GM12878 (cell line): ENCODE measurements around the gene FMOD. TPM values are rescaled to one million over a fixed set of nuclear protein-coding genes. Genes with fewer than 3 reads are reported as not detected.

Source experiments
- ATAC-seq: fragments of 200-7000 bp; cut with Tn5 transposase; 3 replicates; pipeline ENCODE4 v1.9.1; 2020; ENCODE audit warnings: mild to moderate bottlenecking, moderate library complexity
- BruUV-seq: library from RNA; stranded (reverse); fragments of 400-500 nt; replicated peaks from 2 replicates; lab custom pipeline; 2021; lab: Mats Ljungman, UMichigan
- CTCF ChIA-PET: fragments of 300-600 bp; sonication (Branson Sonifier 250); formaldehyde crosslinking; extraction: SDS; loops from one replicate; lab custom pipeline; 2021; ENCODE audit warnings: inconsistent platforms; lab: Yijun Ruan, JAX
- POLR2A ChIA-PET: fragments of 350-600 bp; formaldehyde crosslinking; extraction: SDS; loops from one replicate; lab custom pipeline; 2021; ENCODE audit warnings: inconsistent platforms; lab: Charles Lee
- RAD21 ChIA-PET: fragments of 300-600 bp; sonication (Branson Sonifier 250); formaldehyde crosslinking; loops from one replicate; lab custom pipeline; 2023; ENCODE audit warnings: antibody characterized with exemption; ENCODE audit not compliant: unreplicated experiment; lab: Charles Lee
- SMC1A ChIA-PET: fragments of 300-600 bp; sonication (Branson Sonifier 250); formaldehyde crosslinking; loops from one replicate; lab custom pipeline; 2023; ENCODE audit not compliant: unreplicated experiment, uncharacterized antibody; lab: Charles Lee
- DNase-seq: peaks from one replicate; pipeline ENCODE4 v3.0.0-alpha.2; 2011; ENCODE audit warnings: low read depth, low spot score
- FAIRE-seq: peaks from 3 replicates; lab custom pipeline; 2011; peaks lifted over from hg19 to GRCh38; lab: Jason Lieb, UNC
- H2AFZ ChIP-seq: 2 replicates; pipeline ENCODE4 v1.6.0; 2011; ENCODE audit warnings: low read depth, low read length, control low read depth; ENCODE audit not compliant: control insufficient read depth
- H3K27ac ChIP-seq: 2 replicates; pipeline ENCODE4 v1.5.1; 2011; ENCODE audit warnings: control low read depth; ENCODE audit not compliant: control insufficient read depth, insufficient read depth
- H3K27me3 ChIP-seq, 2 experiments: replicated peaks in 1 of 2; 2 replicates each; pipeline versions ENCODE4 v1.6.0 to v1.6.1; 2011; ENCODE audit warnings: low read length in 1 of 2; ENCODE audit not compliant: control insufficient read depth in 2 of 2, insufficient read depth in 2 of 2
- H3K36me3 ChIP-seq, 2 experiments: 2 replicates each; pipeline ENCODE4 v1.5.1; 2011; ENCODE audit warnings: low read length in 1 of 2; ENCODE audit not compliant: control insufficient read depth in 2 of 2, insufficient read depth in 2 of 2
- H3K4me1 ChIP-seq: 2 replicates; pipeline ENCODE4 v1.6.1; 2011; ENCODE audit warnings: mild to moderate bottlenecking, low read length, moderate library complexity, mixed read lengths; ENCODE audit not compliant: control insufficient read depth, insufficient read depth
- H3K4me2 ChIP-seq: 2 replicates; pipeline ENCODE4 v1.6.0; 2011; ENCODE audit warnings: control low read depth; ENCODE audit not compliant: control insufficient read depth, insufficient read depth
- H3K4me3 ChIP-seq: fragments of 200-600 bp; sonication (generic); 2 replicates; pipeline ENCODE4 v1.5.1; 2016
- H3K79me2 ChIP-seq: 2 replicates; pipeline ENCODE4 v1.6.0; 2011; ENCODE audit warnings: low read length; ENCODE audit not compliant: control insufficient read depth, insufficient read depth
- H3K9ac ChIP-seq: 2 replicates; pipeline ENCODE4 v1.8.0; 2011; ENCODE audit warnings: low read length, control low read depth, mixed read lengths; ENCODE audit not compliant: control insufficient read depth, insufficient read depth
- H3K9me3 ChIP-seq: replicated peaks from 3 replicates; pipeline ENCODE4 v1.5.1; 2011; ENCODE audit warnings: mild to moderate bottlenecking, low read length; ENCODE audit not compliant: control insufficient read depth, insufficient read depth
- H4K20me1 ChIP-seq: 2 replicates; pipeline ENCODE4 v1.6.0; 2011; ENCODE audit not compliant: control insufficient read depth, insufficient read depth
- ATF7 ChIP-seq: fragments of 450-650 bp; IDR thresholded peaks from 2 replicates; pipeline ENCODE4 v1.6.1; 2016; ENCODE audit warnings: low read depth, mild to moderate bottlenecking
- BACH1 ChIP-seq: fragments of 450-650 bp; IDR thresholded peaks from 2 replicates; pipeline ENCODE4 v1.6.1; 2017; ENCODE audit warnings: mild to moderate bottlenecking, borderline replicate concordance
- BCLAF1 ChIP-seq: fragments of 450-650 bp; IDR thresholded peaks from 2 replicates; pipeline ENCODE4 v1.6.1; 2017; ENCODE audit warnings: antibody characterized with exemption, mild to moderate bottlenecking, moderate library complexity
- CEBPB ChIP-seq, 2 experiments: fragments of 150-350 bp in 1 of 2; IDR thresholded peaks; 2 replicates each; pipeline ENCODE4 v1.6.1; 2012 to 2014; ENCODE audit warnings: low read depth in 2 of 2, low read length in 2 of 2, borderline replicate concordance in 1 of 2, inconsistent platforms in 1 of 2
- CHD1 ChIP-seq: IDR thresholded peaks from 2 replicates; pipeline ENCODE4 v1.6.1; 2012; ENCODE audit warnings: low read depth, low read length, improper control_type of control experiment
- EZH2 ChIP-seq: IDR thresholded peaks from 2 replicates; pipeline ENCODE4 v1.6.1; 2012; ENCODE audit warnings: low read depth, mild to moderate bottlenecking, control low read depth, inconsistent platforms, low read length, borderline replicate concordance; ENCODE audit not compliant: control insufficient read depth
- HDAC2 ChIP-seq: fragments of 200-600 bp; sonication (generic); IDR thresholded peaks from 2 replicates; pipeline ENCODE4 v1.6.1; 2017
- IRF5 ChIP-seq: fragments of 450-650 bp; IDR thresholded peaks from 2 replicates; pipeline ENCODE4 v1.6.1; 2017; ENCODE audit warnings: borderline replicate concordance
- NFYA ChIP-seq: IDR thresholded peaks from 2 replicates; pipeline ENCODE4 v1.6.1; 2011; ENCODE audit warnings: low read depth, mild to moderate bottlenecking, low read length, improper control_type of control experiment, borderline replicate concordance
- PAX5 ChIP-seq: IDR thresholded peaks from 2 replicates; pipeline ENCODE4 v1.6.1; 2011; ENCODE audit warnings: low read depth, low read length, borderline replicate concordance
- SPI1 ChIP-seq: IDR thresholded peaks from 2 replicates; pipeline ENCODE4 v1.6.1; 2011; ENCODE audit warnings: low read depth, mild to moderate bottlenecking, low read length, moderate library complexity, borderline replicate concordance; ENCODE audit not compliant: insufficient read depth
- ZNF207 ChIP-seq: fragments of 450-650 bp; IDR thresholded peaks from 2 replicates; pipeline ENCODE4 v1.6.1; 2014; ENCODE audit warnings: antibody characterized with exemption, mild to moderate bottlenecking, borderline replicate concordance
- ZNF24 ChIP-seq: fragments of 450-650 bp; IDR thresholded peaks from 2 replicates; pipeline ENCODE4 v1.6.1; 2017; ENCODE audit warnings: antibody characterized with exemption, mild to moderate bottlenecking
- WGBS: methylation state at CpG from one replicate; pipeline ENCODE4 v1.1.6; 2016; ENCODE audit warnings: low lambda C conversion rate; ENCODE audit not compliant: insufficient replicate concordance, insufficient coverage; ENCODE audit errors: missing lambda C conversion rate; 5-methylcytosine and 5-hydroxymethylcytosine counted together
- in situ Hi-C: fragments of 300-500 bp; cut with MboI; formaldehyde crosslinking; loops from 9 replicates; pipeline ENCODE4 v1.14.3; 2018; ENCODE audit warnings: mixed read lengths
- intact Hi-C: fragments of 100-400 bp; cut with micrococcal nuclease; formaldehyde crosslinking; loops from one replicate; pipeline ENCODE4 v1.14.2; 2022; ENCODE audit not compliant: unreplicated experiment
- polyA plus RNA-seq, 11 experiments: library from polyadenylated mRNA; depleted of rRNA in 4 of 11; unstranded in 6 of 11; stranded (reverse) in 5 of 11; fragments of >200 nt; fragmentation: Nextera tagmentation in 4 of 11; fragmentation: Illumina TruSeq in 1 of 11; extraction: Ambion mirVana in 4 of 11; extraction: Trizol in 1 of 11; gene quantifications; 1 replicate in 1 of 11; 2 replicates in 10 of 11; pipeline versions ENCODE4 v1.2.1 to v1.2.3, GENCODE V29; 2011 to 2016; ENCODE audit warnings: inconsistent platforms in 2 of 11, missing spikeins in 2 of 11, low read depth in 1 of 11
- total RNA-seq, 4 experiments: library from RNA; depleted of rRNA in 3 of 4; stranded (reverse); fragments of >200 nt in 3 of 4; fragmentation: Illumina TruSeq in 1 of 4; extraction: Trizol in 1 of 4; gene quantifications; 2 replicates each; pipeline versions ENCODE4 v1.2.1 to v1.2.3, GENCODE V29; 2013 to 2021

Gene FMOD
- total and polyA plus RNA-seq, 10 of the 15 experiments (the other 5 are each of a cell fraction or from before 2014, with no cell fraction given), result 0.03 to 0.26 (median 0.11) TPM; not detected in 7

- no TSS peak for BruUV-seq
- Histone ChIP-seq H3K27ac (no peak overlapping the region), H3K4me1 (no peaks in the 10 kb centered on the region), H4K20me1 (no peaks in the 10 kb centered on the region), H3K4me3 (no peak overlapping the region), H3K9ac (no peak overlapping the region), H3K9me3 (no peaks in the 10 kb centered on the region), H3K79me2 (no peaks in the 10 kb centered on the region), H3K27me3 (no peaks in the 10 kb centered on the region; a peak in 2 of 4 replicates), H2AFZ (no peak overlapping the region), H3K36me3 (no peaks in the 10 kb centered on the region), H3K4me2 (no peak overlapping the region)
- no peak for DNase-seq
- ChIA-PET CTCF (interaction anchor here (1.2 to 4.9 kb wide), 3 partner anchors 26 to 121 kb away, joined by 3 to 35 read pairs (median 5); no protein-coding TSS in a partner anchor), RAD21 (no interaction called here), SMC1A (interaction anchor here (0.6 to 1.1 kb wide), 3 partner anchors 43 to 218 kb away, joined by 3 to 4 read pairs (median 3); no protein-coding TSS in a partner anchor), POLR2A (interaction anchor here (1.5 kb wide), 1 partner anchor 14 kb away, joined by 4 read pairs; no protein-coding TSS in a partner anchor)
- no peak for FAIRE-seq
- intact Hi-C loops, result no loop called here
- TF ChIP-seq CHD1, result no peak
- no peak for ATAC-seq
- in situ Hi-C loops, result no loop called here
- WGBS, result 13% methylated on average over 4 of the region's 4 CpGs
Observed at GRCh38 chr1:203367057-203367456, 16.1 kb upstream of the FMOD start.

- BruUV-seq, result no TSS peak
- H3K27me3 ChIP-seq, result no peaks in the 10 kb centered on the region; a peak in 2 of 4 replicates
- H3K36me3 ChIP-seq, result no peaks in the 10 kb centered on the region
- no peaks in the 10 kb centered on the region for H3K4me1 ChIP-seq
- H2AFZ ChIP-seq, result no peak overlapping the region
- no peak overlapping the region for H3K4me2 ChIP-seq
- H3K79me2 ChIP-seq, result no peaks in the 10 kb centered on the region
- H3K9ac ChIP-seq, result no peak overlapping the region
- H3K27ac ChIP-seq, result no peak overlapping the region
- H3K9me3 ChIP-seq, result no peaks in the 10 kb centered on the region
- in situ Hi-C loops (no loop called here), intact Hi-C loops (no loop called here)
- H4K20me1 ChIP-seq, result no peaks in the 10 kb centered on the region
- ChIA-PET CTCF (interaction anchor here (4.9 kb wide), 1 partner anchor 25 kb away, joined by 35 read pairs; no protein-coding TSS in a partner anchor), RAD21 (interaction anchor here (1.0 kb wide), 1 partner anchor 74 kb away, joined by 3 read pairs; no protein-coding TSS in a partner anchor), SMC1A (interaction anchor here (0.8 to 1.1 kb wide), 3 partner anchors 11 to 59 kb away, joined by 3 to 4 read pairs (median 3); no protein-coding TSS in a partner anchor), POLR2A (no interaction called here)
- 51% methylated on average over 3 of the region's 3 CpGs for WGBS
- DNase-seq (no peak), ATAC-seq (no peak), FAIRE-seq (no peak)
- no peak overlapping the region for H3K4me3 ChIP-seq
- TF ChIP-seq ZNF24 (no peak), HDAC2 (no peak), EZH2 (no peak), PAX5 (no peak), BACH1 (no peak), SPI1 (no peak), ZNF207 (no peak), CEBPB (IDR thresholded peaks at IDR 0.05; ENCODE audit: borderline replicate concordance in 1 of 2, low read depth in 2 of 2, low read length in 2 of 2) (no peak), NFYA (no peak), ATF7 (no peak), IRF5 (no peak), BCLAF1 (no peak)
Observed at GRCh38 chr1:203366476-203366875, 15.6 kb upstream of the FMOD start.
